HG02588 (cell line): ENCODE measurements around the gene SUFU.

Experiments
- ATAC-seq: cut with Tn5 transposase; IDR thresholded peaks from one replicate; pipeline ENCODE4 v1.9.1; 2021; ENCODE audit warnings: mild to moderate bottlenecking, moderate library complexity; ENCODE audit not compliant: unreplicated experiment

SUFU gene

GRCh38 chr10:102682416-102682815 lies 178.6 kb downstream of the SUFU start:
- ATAC-seq = no peak

- no peak for ATAC-seq
Measured at GRCh38 chr10:102682981-102683380, 179.2 kb downstream of the SUFU start.
